H1 (cell line): ENCODE results near the gene B3GALT4. TPM values are rescaled to one million over a fixed set of nuclear protein-coding genes. Genes with fewer than 3 reads are reported as not detected.

Source experiments
- CTCF ChIA-PET: fragments of 300-600 bp; sonication (Branson Sonifier 250); formaldehyde crosslinking; loops from one replicate; lab custom pipeline; 2021; ENCODE audit not compliant: partially characterized antibody; lab: Charles Lee
- POLR2A ChIA-PET: fragments of 300-600 bp; sonication (Branson Sonifier 250); formaldehyde crosslinking; loops from one replicate; lab custom pipeline; 2021; ENCODE audit warnings: inconsistent platforms; ENCODE audit not compliant: partially characterized antibody; lab: Charles Lee
- DNase-seq, 2 experiments: peaks; one replicate each; pipeline versions ENCODE4 v3.0.0 to v3.0.0-alpha.2; 2010 to 2022; ENCODE audit warnings: low spot score in 2 of 2, low read depth in 1 of 2, mixed read lengths in 1 of 2
- FAIRE-seq: peaks from 2 replicates; lab custom pipeline; 2011; peaks lifted over from hg19 to GRCh38; lab: Jason Lieb, UNC
- H2AFZ ChIP-seq: 2 replicates; pipeline ENCODE4 v1.8.1; 2012; ENCODE audit warnings: low read length, inconsistent platforms
- H2AK5ac ChIP-seq: 2 replicates; pipeline ENCODE4 v1.6.1; 2013; ENCODE audit warnings: low read depth, low read length
- H2BK120ac ChIP-seq: replicated peaks from 2 replicates; pipeline ENCODE3; 2013; ENCODE audit warnings: low read depth, low read length, inconsistent platforms
- H2BK12ac ChIP-seq: 2 replicates; pipeline ENCODE4 v1.6.1; 2013; ENCODE audit warnings: low read depth, low read length
- H2BK15ac ChIP-seq: 2 replicates; pipeline ENCODE4 v1.6.1; 2013; ENCODE audit warnings: low read length
- H2BK20ac ChIP-seq: 2 replicates; pipeline ENCODE4 v1.6.1; 2013; ENCODE audit warnings: low read length
- H2BK5ac ChIP-seq: 2 replicates; pipeline ENCODE4 v1.6.1; 2013; ENCODE audit warnings: low read depth, low read length
- H3K14ac ChIP-seq: 2 replicates; pipeline ENCODE4 v1.6.1; 2013; ENCODE audit warnings: inconsistent platforms; ENCODE audit not compliant: insufficient read length
- H3K18ac ChIP-seq: 2 replicates; pipeline ENCODE4 v1.6.1; 2013; ENCODE audit warnings: low read length; ENCODE audit errors: extremely low read depth
- H3K23ac ChIP-seq: 2 replicates; pipeline ENCODE4 v1.6.1; 2013; ENCODE audit warnings: inconsistent platforms; ENCODE audit not compliant: insufficient read length
- H3K23me2 ChIP-seq: 2 replicates; pipeline ENCODE4 v1.6.1; 2013; ENCODE audit warnings: low read depth, low read length
- H3K27ac ChIP-seq: 2 replicates; pipeline ENCODE4 v1.6.1; 2011; ENCODE audit warnings: low read depth, low read length, inconsistent platforms
- H3K27me3 ChIP-seq, 4 experiments: replicated peaks in 1 of 4; 1 replicate in 1 of 4; 2 replicates in 3 of 4; pipeline versions ENCODE4 v1.6.1 to v1.8.1; 2011 to 2013; ENCODE audit warnings: low read length in 3 of 4, mild to moderate bottlenecking in 3 of 4, inconsistent platforms in 2 of 4, mixed read lengths in 2 of 4, moderate library complexity in 1 of 4; ENCODE audit not compliant: control insufficient read depth in 3 of 4, insufficient read depth in 3 of 4; ENCODE audit errors: extremely low read depth in 1 of 4
- H3K36me3 ChIP-seq, 4 experiments: 2 replicates each; pipeline versions ENCODE4 v1.6.1 to v1.8.1; 2011 to 2013; ENCODE audit warnings: mild to moderate bottlenecking in 4 of 4, low read length in 3 of 4, moderate library complexity in 2 of 4, control low read depth in 1 of 4, inconsistent platforms in 1 of 4; ENCODE audit not compliant: insufficient read depth in 4 of 4, control insufficient read depth in 2 of 4
- H3K4ac ChIP-seq: replicated peaks from 2 replicates; pipeline ENCODE3; 2013; ENCODE audit warnings: low read length, low read depth, mixed read lengths, inconsistent platforms; ENCODE audit not compliant: insufficient read length
- H3K4me1 ChIP-seq, 4 experiments: replicated peaks in 1 of 4; 1 replicate in 1 of 4; 2 replicates in 3 of 4; pipeline versions ENCODE4 v1.6.1 to v1.8.1; 2011 to 2013; ENCODE audit warnings: low read length in 3 of 4, inconsistent platforms in 2 of 4, mixed read lengths in 1 of 4; ENCODE audit not compliant: insufficient read depth in 4 of 4, control insufficient read depth in 3 of 4
- H3K4me2 ChIP-seq, 2 experiments: 2 replicates each; pipeline versions ENCODE4 v1.6.1 to v1.8.1; 2011 to 2013; ENCODE audit warnings: low read depth in 2 of 2, low read length in 2 of 2, control low read depth in 1 of 2, inconsistent platforms in 1 of 2, mild to moderate bottlenecking in 1 of 2; ENCODE audit not compliant: insufficient read depth in 1 of 2
- H3K4me3 ChIP-seq, 4 experiments: fragments of 200-600, 300-600 bp in 1 of 4; sonication (generic), shearing (Covaris generic), sonication (Bioruptor Twin) in 1 of 4; 2 replicates each; pipeline versions ENCODE4 v1.5.1 to v1.8.1; 2011 to 2016; ENCODE audit warnings: low read length in 4 of 4, low read depth in 3 of 4, control low read depth in 2 of 4, inconsistent platforms in 2 of 4, mild to moderate bottlenecking in 2 of 4, mixed read lengths in 1 of 4, moderate library complexity in 1 of 4; ENCODE audit not compliant: insufficient read depth in 2 of 4; ENCODE audit errors: extremely low read depth in 1 of 4
- H3K56ac ChIP-seq: replicated peaks from 2 replicates; pipeline ENCODE3; 2013; ENCODE audit warnings: low read depth, mild to moderate bottlenecking, mixed read lengths, low read length, inconsistent platforms; ENCODE audit not compliant: insufficient read length
- H3K79me1 ChIP-seq: 2 replicates; pipeline ENCODE4 v1.6.1; 2013; ENCODE audit warnings: low read depth, low read length, control low read depth
- H3K79me2 ChIP-seq, 2 experiments: 2 replicates each; pipeline versions ENCODE4 v1.6.1 to v1.8.1; 2012 to 2013; ENCODE audit warnings: low read length in 2 of 2, mild to moderate bottlenecking in 2 of 2, inconsistent platforms in 1 of 2; ENCODE audit not compliant: insufficient read depth in 2 of 2, control insufficient read depth in 1 of 2
- H3K9ac ChIP-seq, 4 experiments: replicated peaks in 1 of 4; 1 replicate in 1 of 4; 2 replicates in 3 of 4; pipeline versions ENCODE4 v1.6.1 to v1.8.1; 2011 to 2013; ENCODE audit warnings: low read depth in 3 of 4, low read length in 3 of 4, control low read depth in 2 of 4, mild to moderate bottlenecking in 2 of 4, moderate library complexity in 2 of 4, inconsistent platforms in 1 of 4; ENCODE audit errors: extremely low read depth in 1 of 4
- H3K9me3 ChIP-seq, 2 experiments: 2 replicates each; pipeline versions ENCODE4 v1.6.1 to v1.8.1; 2012 to 2013; ENCODE audit warnings: mild to moderate bottlenecking in 2 of 2, moderate library complexity in 2 of 2, control low read depth in 1 of 2, inconsistent platforms in 1 of 2, low read depth in 1 of 2, low read length in 1 of 2, mixed read lengths in 1 of 2; ENCODE audit not compliant: insufficient read depth in 2 of 2
- H4K20me1 ChIP-seq, 2 experiments: replicated peaks in 1 of 2; 2 replicates each; pipeline versions ENCODE3 to v1.8.1; 2011 to 2013; ENCODE audit warnings: inconsistent platforms in 2 of 2, low read length in 2 of 2, mild to moderate bottlenecking in 1 of 2; ENCODE audit not compliant: insufficient read depth in 2 of 2, control insufficient read depth in 1 of 2
- H4K5ac ChIP-seq: 2 replicates; pipeline ENCODE4 v1.6.1; 2013; ENCODE audit warnings: low read length, low read depth, mixed read lengths, inconsistent platforms; ENCODE audit not compliant: insufficient read length
- H4K8ac ChIP-seq: 2 replicates; pipeline ENCODE4 v1.8.0; 2013; ENCODE audit warnings: mild to moderate bottlenecking, moderate library complexity, low read length, inconsistent platforms; ENCODE audit not compliant: insufficient read depth; ENCODE audit errors: extremely low read depth
- H4K91ac ChIP-seq: replicated peaks from 2 replicates; pipeline ENCODE3; 2013; ENCODE audit warnings: low read length, mixed read lengths, inconsistent platforms; ENCODE audit not compliant: insufficient read length
- KDM4A ChIP-seq: IDR thresholded peaks from one replicate; pipeline ENCODE4 v1.7.1; 2012; ENCODE audit warnings: low read depth, mild to moderate bottlenecking, moderate library complexity, low read length, inconsistent platforms; ENCODE audit not compliant: severe bottlenecking
- POU5F1 ChIP-seq: IDR thresholded peaks from 2 replicates; pipeline ENCODE4 v1.6.1; 2011; ENCODE audit warnings: low read depth, mild to moderate bottlenecking, low read length, moderate library complexity
- RFX5 ChIP-seq: IDR thresholded peaks from 2 replicates; pipeline ENCODE4 v1.6.1; 2011; ENCODE audit warnings: low read depth, low read length, improper control_type of control experiment, borderline replicate concordance
- RXRA ChIP-seq: IDR thresholded peaks from 2 replicates; pipeline ENCODE4 v1.6.1; 2011; ENCODE audit warnings: low read depth, mild to moderate bottlenecking, low read length, moderate library complexity; ENCODE audit not compliant: insufficient read depth
- WGBS, 2 experiments: shearing (Covaris generic) in 1 of 2; methylation state at CpG; one replicate each; pipeline versions ENCODE4 v1.1.6 to v1.1.7; 2013 to 2015; ENCODE audit warnings: low lambda C conversion rate in 2 of 2, mixed read lengths in 2 of 2, inconsistent platforms in 1 of 2, low coverage in 1 of 2, missing lambda C conversion rate in 1 of 2; ENCODE audit not compliant: insufficient replicate concordance in 2 of 2, insufficient coverage in 1 of 2, insufficient read length in 1 of 2; ENCODE audit errors: extremely low coverage in 1 of 2, missing lambda C conversion rate in 1 of 2; 5-methylcytosine and 5-hydroxymethylcytosine counted together
- polyA plus RNA-seq, 7 experiments: library from polyadenylated mRNA; depleted of rRNA in 3 of 7; stranded (reverse) in 5 of 7; unstranded in 2 of 7; fragments of >200 nt in 5 of 7; fragments of 200-250 nt in 2 of 7; gene quantifications; 1 replicate in 5 of 7; 2 replicates in 1 of 7; 4 replicates in 1 of 7; pipeline versions ENCODE4 v1.2.1 to v1.2.3, GENCODE V29; 2011 to 2013; ENCODE audit warnings: missing spikeins in 2 of 7, mixed read lengths in 2 of 7
- total RNA-seq: library from RNA; stranded (reverse); fragmentation: NEBNext Ultra II Directional; extraction: Animal tissue kit (Norgen Biotek cat#: 25700); gene quantifications from 2 replicates; pipeline ENCODE4 v1.2.1, GENCODE V29; 2021

Gene B3GALT4
- total and polyA plus RNA-seq, 2 of the 8 experiments (the other 6 are each of a cell fraction or from before 2014, with no cell fraction given) = 2.2 to 3.0 TPM

DNA sequence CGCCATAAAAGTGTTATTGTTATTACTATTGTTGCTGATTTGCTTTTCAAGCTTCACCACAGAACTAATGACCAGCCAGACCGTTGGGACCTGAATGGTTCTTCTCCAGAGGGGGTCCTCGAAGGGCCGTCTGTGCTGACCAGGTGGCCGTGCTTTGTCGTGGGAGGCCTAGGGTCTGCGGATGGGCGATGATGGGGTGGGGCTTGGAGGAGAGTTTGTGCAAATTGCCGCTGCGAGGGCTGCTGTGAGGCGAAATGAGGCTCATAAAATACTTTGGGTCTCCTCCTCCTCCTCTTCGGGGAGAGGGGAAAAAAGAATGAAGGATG is 46.7 kb downstream of the B3GALT4 start:
- WGBS, 2 experiments = 10% methylated on average over 12 of the region's 12 CpGs; no CpG with 5 or more reads in 1 of the 2 experiments

More for the DNA sequence above, 46.7 kb downstream of the B3GALT4 start:
- no peak overlapping the region for H3K14ac ChIP-seq
- no peak overlapping the region for H2BK120ac ChIP-seq
- peaks cover 10 to 28% (median 21%) of the 10 kb centered on the region in 4 experiments; a peak in 7 of 8 replicates for H3K36me3 ChIP-seq
- H3K79me1 ChIP-seq = peaks cover 7% of the 10 kb centered on the region; the same call in 1 of the 2 replicates
- peak overlapping the region; percentile 93 for H2AFZ ChIP-seq
- H3K18ac ChIP-seq = peak overlapping the region; percentile 51; the same call in 1 of the 2 replicates
- H2BK20ac ChIP-seq = no peak overlapping the region
- peak overlapping the region; percentile 77; the same call in 1 of the 2 replicates for H2BK12ac ChIP-seq
- peak overlapping the region; percentile 62 to 87 for H3K4me2 ChIP-seq
- FAIRE-seq (no peak), DNase-seq (peak in 1 of 2 experiments; percentile 57)
- H4K91ac ChIP-seq = no peak overlapping the region
- H3K4me3 ChIP-seq = peak overlapping the region; percentile 68 to 98 (median 82)
- peaks cover 18% of the 10 kb centered on the region for H3K23me2 ChIP-seq
- peak overlapping the region; percentile 81; the same call in 1 of the 2 replicates for H2BK15ac ChIP-seq
- no peaks in the 10 kb centered on the region; a peak in 1 of 4 replicates for H3K9me3 ChIP-seq
- POLR2A ChIA-PET = interaction anchor here (1.0 to 1.3 kb wide), 3 partner anchors 24 to 353 kb away, joined by 3 to 6 read pairs (median 4); partner anchors contain the start of gene RGL2
- TF ChIP-seq RFX5 = no peak
- no peak for TF ChIP-seq RXRA
- TF ChIP-seq KDM4A = peak; percentile 68
- TF ChIP-seq POU5F1 = no peak
- no peak overlapping the region; the same call in 1 of the 2 replicates for H4K8ac ChIP-seq
- peak overlapping the region; percentile 87 for H2BK5ac ChIP-seq
- H3K79me2 ChIP-seq = peaks cover 0 to 32% of the 10 kb centered on the region in 2 experiments; a peak in 3 of 4 replicates
- peak overlapping the region in 3 of 4 experiments; percentile 36 to 72 (median 39); a peak in 4 of 7 replicates for H3K9ac ChIP-seq
- H3K56ac ChIP-seq = no peak overlapping the region
- peaks cover 2 to 5% of the 10 kb centered on the region in 2 experiments for H4K20me1 ChIP-seq
- H3K4ac ChIP-seq = no peak overlapping the region
- no peak overlapping the region for H3K23ac ChIP-seq
- H3K27ac ChIP-seq = no peak overlapping the region; the same call in 1 of the 2 replicates
- H3K27me3 ChIP-seq = no peaks in the 10 kb centered on the region
- peaks cover 0 to 21% (median 13%) of the 10 kb centered on the region in 4 experiments; a peak in 6 of 7 replicates for H3K4me1 ChIP-seq
- CTCF ChIA-PET = interaction anchor here (1.0 kb wide), 1 partner anchor 46 kb away, joined by 3 read pairs; the partner anchor contains the start of gene B3GALT4
- H2AK5ac ChIP-seq = no peak overlapping the region
- H4K5ac ChIP-seq = no peak overlapping the region
